SU-DHL-6 (cell line): Measurements from ENCODE around the gene OXCT1.

Source experiments
- H2AFZ ChIP-seq: fragments of 200-600 bp; sonication (generic); 2 replicates; pipeline ENCODE4 v1.6.1; 2014; ENCODE audit warnings: low read depth, mild to moderate bottlenecking, moderate library complexity, mixed read lengths, antibody characterized with exemption, low read length; ENCODE audit not compliant: severe bottlenecking
- H3F3A ChIP-seq: fragments of 200-600 bp; shearing (Covaris generic); 2 replicates; pipeline ENCODE4 v1.6.0; 2016; ENCODE audit warnings: antibody characterized with exemption, mild to moderate bottlenecking; ENCODE audit not compliant: insufficient read depth
- H3K27ac ChIP-seq: fragments of 200-600 bp; sonication (generic); 2 replicates; pipeline ENCODE4 v1.5.1; 2016; ENCODE audit warnings: low read depth, mild to moderate bottlenecking, low read length, moderate library complexity, mixed read lengths
- H3K27me3 ChIP-seq: fragments of 200-600 bp; sonication (generic), shearing (Covaris generic); 2 replicates; pipeline ENCODE4 v1.6.0; 2014; ENCODE audit warnings: mild to moderate bottlenecking, low read length
- H3K36me3 ChIP-seq: fragments of 200-600 bp; sonication (generic); 2 replicates; pipeline ENCODE4 v1.6.1; 2014; ENCODE audit warnings: mild to moderate bottlenecking, low read length, mixed read lengths
- H3K4me2 ChIP-seq: fragments of 300-600, 200-600 bp; shearing (Covaris generic), sonication (generic); 2 replicates; pipeline ENCODE4 v1.6.0; 2014; ENCODE audit warnings: low read length, low read depth, mild to moderate bottlenecking; ENCODE audit not compliant: poor library complexity, severe bottlenecking
- H3K4me3 ChIP-seq: fragments of 200-600 bp; sonication (generic); 2 replicates; pipeline ENCODE4 v1.5.1; 2014; ENCODE audit warnings: antibody characterized with exemption, low read length, mild to moderate bottlenecking, mixed read lengths; ENCODE audit not compliant: insufficient read depth, poor library complexity, severe bottlenecking
- H3K79me2 ChIP-seq: fragments of 200-600 bp; sonication (generic); 2 replicates; pipeline ENCODE4 v1.6.1; 2014; ENCODE audit warnings: mild to moderate bottlenecking, low read length, moderate library complexity; ENCODE audit not compliant: insufficient read depth
- H3K9ac ChIP-seq: fragments of 200-600 bp; sonication (generic); 2 replicates; pipeline ENCODE4 v1.7.0; 2014; ENCODE audit warnings: mild to moderate bottlenecking, low read length
- H3K9me2 ChIP-seq: fragments of 200-600 bp; sonication (generic); replicated peaks from 2 replicates; pipeline ENCODE4 v1.6.1; 2014; ENCODE audit warnings: low read length; ENCODE audit not compliant: insufficient read depth
- H3K9me3 ChIP-seq: fragments of 200-600 bp; sonication (generic); 2 replicates; pipeline ENCODE4 v1.6.1; 2014; ENCODE audit warnings: low read length, mixed read lengths; ENCODE audit not compliant: insufficient read depth
- H4K20me1 ChIP-seq: fragments of 200-600 bp; sonication (generic); 2 replicates; pipeline ENCODE4 v1.6.1; 2014; ENCODE audit warnings: low read depth, mild to moderate bottlenecking, antibody characterized with exemption, low read length, moderate library complexity, mixed read lengths
- EZH2phosphoT487 ChIP-seq: fragments of 200-600 bp; sonication (generic), shearing (Covaris generic); conservative IDR thresholded peaks from 2 replicates; pipeline ENCODE4 v1.6.1; 2018; ENCODE audit warnings: mild to moderate bottlenecking, antibody characterized with exemption, low read length, moderate library complexity, mixed read lengths
- TF ChIP-seq, protein P1 (sequence below): fragments of 200-600 bp; sonication (generic); IDR thresholded peaks from one replicate; pipeline ENCODE4 v1.5.1; 2017; ENCODE audit warnings: antibody characterized with exemption, mild to moderate bottlenecking, low read length, moderate library complexity; ENCODE audit not compliant: insufficient read depth, poor library complexity, severe bottlenecking

OXCT1 gene

GRCh38 chr5:41891066-41891707 is 21.0 kb upstream of the OXCT1 start:
- Histone ChIP-seq H3K9me2 (no peaks in the 10 kb centered on the region), H3K36me3 (no peaks in the 10 kb centered on the region), H3K79me2 (no peaks in the 10 kb centered on the region), H3K9me3 (no peaks in the 10 kb centered on the region), H3K4me2 (no peak overlapping the region), H2AFZ (no peak overlapping the region), H3K27me3 (no peaks in the 10 kb centered on the region), H3F3A (no peaks in the 10 kb centered on the region), H3K27ac (no peak overlapping the region), H3K4me3 (no peak overlapping the region), H4K20me1 (no peaks in the 10 kb centered on the region), H3K9ac (no peak overlapping the region)
- TF ChIP-seq, protein P1, sequence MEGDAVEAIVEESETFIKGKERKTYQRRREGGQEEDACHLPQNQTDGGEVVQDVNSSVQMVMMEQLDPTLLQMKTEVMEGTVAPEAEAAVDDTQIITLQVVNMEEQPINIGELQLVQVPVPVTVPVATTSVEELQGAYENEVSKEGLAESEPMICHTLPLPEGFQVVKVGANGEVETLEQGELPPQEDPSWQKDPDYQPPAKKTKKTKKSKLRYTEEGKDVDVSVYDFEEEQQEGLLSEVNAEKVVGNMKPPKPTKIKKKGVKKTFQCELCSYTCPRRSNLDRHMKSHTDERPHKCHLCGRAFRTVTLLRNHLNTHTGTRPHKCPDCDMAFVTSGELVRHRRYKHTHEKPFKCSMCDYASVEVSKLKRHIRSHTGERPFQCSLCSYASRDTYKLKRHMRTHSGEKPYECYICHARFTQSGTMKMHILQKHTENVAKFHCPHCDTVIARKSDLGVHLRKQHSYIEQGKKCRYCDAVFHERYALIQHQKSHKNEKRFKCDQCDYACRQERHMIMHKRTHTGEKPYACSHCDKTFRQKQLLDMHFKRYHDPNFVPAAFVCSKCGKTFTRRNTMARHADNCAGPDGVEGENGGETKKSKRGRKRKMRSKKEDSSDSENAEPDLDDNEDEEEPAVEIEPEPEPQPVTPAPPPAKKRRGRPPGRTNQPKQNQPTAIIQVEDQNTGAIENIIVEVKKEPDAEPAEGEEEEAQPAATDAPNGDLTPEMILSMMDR: no peak
- TF ChIP-seq EZH2phosphoT487: no peak

DNA sequence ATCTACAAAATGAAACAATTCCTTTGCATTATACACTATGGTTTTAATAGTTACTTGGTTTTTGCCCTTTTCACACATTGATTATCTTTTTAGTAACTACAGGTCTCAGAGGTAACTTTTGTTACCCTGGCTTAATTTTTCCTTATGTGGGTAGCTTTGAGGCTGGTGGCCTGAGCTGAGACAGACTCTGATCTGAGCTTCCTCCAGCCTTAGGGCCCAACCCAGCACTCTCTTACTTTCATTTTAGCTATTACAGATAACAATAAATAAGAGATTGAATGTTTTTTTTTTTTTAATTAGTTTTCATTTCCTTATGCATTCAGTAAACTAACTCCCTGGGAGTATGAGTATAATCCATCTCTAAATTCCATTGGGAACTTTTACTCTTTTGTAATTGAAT is 15.1 kb upstream of the OXCT1 start:
- H2AFZ ChIP-seq: no peak overlapping the region

GRCh38 chr5:41883936-41884335 is 13.7 kb upstream of the OXCT1 start:
- Histone ChIP-seq H3K4me3 (no peak overlapping the region), H3K9ac (no peak overlapping the region), H3K4me2 (no peak overlapping the region)

More for the DNA sequence above, 15.1 kb upstream of the OXCT1 start:
- Histone ChIP-seq H3K36me3 (no peaks in the 10 kb centered on the region), H3K27me3 (no peaks in the 10 kb centered on the region), H4K20me1 (no peaks in the 10 kb centered on the region), H3K9ac (no peak overlapping the region), H3K4me2 (no peak overlapping the region), H3F3A (no peaks in the 10 kb centered on the region), H3K9me3 (no peaks in the 10 kb centered on the region), H3K79me2 (no peaks in the 10 kb centered on the region), H3K27ac (no peak overlapping the region), H3K4me3 (no peak overlapping the region), H3K9me2 (no peaks in the 10 kb centered on the region)
- no peak for TF ChIP-seq EZH2phosphoT487
- TF ChIP-seq, protein P1: no peak

More at GRCh38 chr5:41883936-41884335, 13.7 kb upstream of the OXCT1 start:
- TF ChIP-seq EZH2phosphoT487: no peak
- TF ChIP-seq, protein P1: no peak
- Histone ChIP-seq H2AFZ (no peak overlapping the region), H4K20me1 (no peaks in the 10 kb centered on the region), H3K27me3 (no peaks in the 10 kb centered on the region), H3K36me3 (no peaks in the 10 kb centered on the region), H3K9me2 (no peaks in the 10 kb centered on the region), H3K79me2 (no peaks in the 10 kb centered on the region), H3K27ac (no peak overlapping the region), H3F3A (no peaks in the 10 kb centered on the region), H3K9me3 (no peaks in the 10 kb centered on the region)
